NB4 (cell line): ENCODE results near the gene SORT1.

Source experiments
- DNase-seq: peaks from one replicate; pipeline ENCODE4 v3.0.0; 2010; ENCODE audit warnings: low read depth
- H3K4me3 ChIP-seq: one replicate; pipeline ENCODE4 v1.5.1; 2011; ENCODE audit warnings: mild to moderate bottlenecking, low read depth, low read length, moderate library complexity
- MYC ChIP-seq: IDR thresholded peaks from 2 replicates; pipeline ENCODE4 v1.6.1; 2011; ENCODE audit warnings: low read depth, low read length
- POLR2A ChIP-seq: IDR thresholded peaks from 2 replicates; pipeline ENCODE4 v1.6.1; 2011; ENCODE audit warnings: mild to moderate bottlenecking; ENCODE audit not compliant: insufficient read length; ENCODE audit errors: extremely low read depth
- TF ChIP-seq, protein P1 (sequence below): IDR thresholded peaks from one replicate; pipeline ENCODE4 v1.5.1; 2012; ENCODE audit warnings: low read depth, low read length
- TF ChIP-seq, protein P2 (sequence below): IDR thresholded peaks from 2 replicates; pipeline ENCODE4 v1.6.1; 2011; ENCODE audit warnings: low read depth, low read length

The SORT1 gene

DNA sequence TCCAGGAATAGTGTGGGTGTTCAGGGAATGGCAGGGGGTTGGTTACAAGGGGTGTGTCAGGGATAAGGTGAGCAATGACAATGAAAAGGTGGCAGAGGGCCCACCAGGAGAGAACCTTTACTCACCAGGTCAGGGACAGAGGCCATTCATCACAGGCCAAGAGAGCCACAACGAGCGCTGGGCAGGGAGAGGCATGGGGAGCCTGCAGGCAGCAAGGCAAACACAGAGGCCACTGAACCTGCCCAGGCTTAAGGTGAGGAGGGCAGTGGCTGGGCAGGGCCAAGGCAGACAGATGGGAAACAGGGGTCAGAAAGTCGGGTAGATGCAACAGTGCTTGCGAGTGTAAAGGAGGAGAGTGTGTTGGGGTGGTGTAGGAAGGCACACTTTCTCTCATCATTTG is 62.6 kb downstream of the SORT1 start:
- TF ChIP-seq, protein P1, sequence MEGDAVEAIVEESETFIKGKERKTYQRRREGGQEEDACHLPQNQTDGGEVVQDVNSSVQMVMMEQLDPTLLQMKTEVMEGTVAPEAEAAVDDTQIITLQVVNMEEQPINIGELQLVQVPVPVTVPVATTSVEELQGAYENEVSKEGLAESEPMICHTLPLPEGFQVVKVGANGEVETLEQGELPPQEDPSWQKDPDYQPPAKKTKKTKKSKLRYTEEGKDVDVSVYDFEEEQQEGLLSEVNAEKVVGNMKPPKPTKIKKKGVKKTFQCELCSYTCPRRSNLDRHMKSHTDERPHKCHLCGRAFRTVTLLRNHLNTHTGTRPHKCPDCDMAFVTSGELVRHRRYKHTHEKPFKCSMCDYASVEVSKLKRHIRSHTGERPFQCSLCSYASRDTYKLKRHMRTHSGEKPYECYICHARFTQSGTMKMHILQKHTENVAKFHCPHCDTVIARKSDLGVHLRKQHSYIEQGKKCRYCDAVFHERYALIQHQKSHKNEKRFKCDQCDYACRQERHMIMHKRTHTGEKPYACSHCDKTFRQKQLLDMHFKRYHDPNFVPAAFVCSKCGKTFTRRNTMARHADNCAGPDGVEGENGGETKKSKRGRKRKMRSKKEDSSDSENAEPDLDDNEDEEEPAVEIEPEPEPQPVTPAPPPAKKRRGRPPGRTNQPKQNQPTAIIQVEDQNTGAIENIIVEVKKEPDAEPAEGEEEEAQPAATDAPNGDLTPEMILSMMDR, result no peak
- no peak for TF ChIP-seq MYC
- TF ChIP-seq, protein P2, sequence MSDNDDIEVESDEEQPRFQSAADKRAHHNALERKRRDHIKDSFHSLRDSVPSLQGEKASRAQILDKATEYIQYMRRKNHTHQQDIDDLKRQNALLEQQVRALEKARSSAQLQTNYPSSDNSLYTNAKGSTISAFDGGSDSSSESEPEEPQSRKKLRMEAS, result no peak
- no peak for TF ChIP-seq POLR2A
- H3K4me3 ChIP-seq, result no peak overlapping the region
- no peak for DNase-seq

DNA sequence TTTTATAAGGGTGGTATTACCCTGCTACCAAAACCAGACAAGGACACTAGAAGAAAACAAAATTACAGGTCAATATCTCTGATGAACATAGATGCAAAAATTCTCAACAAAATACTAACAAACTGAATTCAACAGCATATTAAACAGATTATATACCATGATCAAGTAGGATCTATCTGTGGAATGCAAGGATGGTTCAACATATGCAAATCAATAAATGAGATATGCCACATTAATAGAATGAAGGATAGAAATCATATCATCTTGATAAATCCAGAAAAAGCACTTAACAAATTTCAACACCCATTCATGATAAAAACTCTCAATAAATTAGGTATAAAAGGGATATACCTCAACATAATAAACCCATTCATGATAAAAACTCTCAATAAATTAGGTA is 66.6 kb downstream of the SORT1 start:
- no peak for TF ChIP-seq POLR2A

DNA sequence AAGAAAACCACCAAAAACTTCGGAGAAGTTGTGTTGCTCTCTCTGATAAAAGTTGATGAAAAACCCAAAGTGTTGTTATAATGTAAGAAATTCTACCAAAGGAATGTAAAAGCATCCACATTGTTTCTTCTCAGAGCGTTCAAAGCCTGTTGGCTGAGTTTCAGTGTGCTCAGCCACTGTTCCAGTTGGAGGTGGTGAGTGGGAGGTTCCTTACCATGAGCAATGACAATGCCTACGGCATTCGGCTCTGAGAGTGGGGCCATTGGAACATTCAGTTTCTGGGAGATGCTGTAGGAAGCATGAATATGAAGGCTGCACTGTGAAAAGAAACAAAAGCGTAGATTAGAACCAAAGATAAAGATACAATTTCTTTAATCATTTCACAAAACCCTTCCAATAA is 70.4 kb downstream of the SORT1 start:
- DNase-seq, result no peak
- no peak overlapping the region for H3K4me3 ChIP-seq
- TF ChIP-seq MYC, result no peak
- no peak for TF ChIP-seq POLR2A
- TF ChIP-seq, protein P1, result no peak
- TF ChIP-seq, protein P2, result no peak

More for the DNA sequence above, 66.6 kb downstream of the SORT1 start:
- no peak overlapping the region for H3K4me3 ChIP-seq
- DNase-seq, result no peak

DNA sequence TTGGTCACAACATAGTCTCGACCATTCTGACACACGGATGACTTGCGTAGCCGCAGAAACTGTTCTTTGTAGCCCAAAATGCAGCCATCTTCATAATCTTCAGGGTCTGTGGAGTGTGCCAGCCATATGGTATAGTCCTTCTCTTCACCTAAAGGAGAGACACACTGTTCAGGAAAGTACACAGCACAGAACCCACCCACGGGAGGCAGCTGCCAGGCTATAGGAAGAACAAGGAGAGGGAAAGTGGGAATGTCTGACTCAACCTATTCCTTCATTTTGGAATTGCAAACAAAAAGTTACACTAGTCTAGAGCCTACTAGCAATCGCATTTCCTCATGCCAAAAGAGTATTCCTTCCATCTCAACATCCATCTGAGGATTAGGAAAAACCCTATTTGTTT is 74.7 kb downstream of the SORT1 start:
- H3K4me3 ChIP-seq, result no peak overlapping the region
- TF ChIP-seq, protein P1, result no peak
- TF ChIP-seq, protein P2, result no peak
- TF ChIP-seq MYC, result no peak
- TF ChIP-seq POLR2A, result no peak
- no peak for DNase-seq

DNA sequence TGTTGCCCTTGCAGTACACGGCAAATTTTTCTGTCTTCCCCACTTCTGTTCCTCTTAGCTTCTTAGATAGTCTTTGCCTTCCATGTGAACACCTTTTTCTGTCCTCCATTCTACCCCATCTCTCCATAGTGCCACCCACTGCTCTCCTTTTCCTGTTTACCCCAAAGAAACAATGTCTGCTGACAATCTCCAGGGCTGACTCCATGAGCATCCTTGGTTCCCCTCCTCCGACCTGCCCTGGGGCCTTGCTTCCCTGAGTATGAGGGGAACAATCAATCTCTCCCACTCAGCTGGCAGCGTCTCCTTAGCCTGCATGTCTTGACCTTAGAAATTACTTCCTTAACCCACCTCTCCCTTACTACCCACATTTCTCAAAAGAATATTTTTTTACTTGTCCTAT is 78.6 kb downstream of the SORT1 start:
- TF ChIP-seq POLR2A (no peak), MYC (no peak)
- TF ChIP-seq, protein P2, result no peak
- TF ChIP-seq, protein P1, result no peak

DNA sequence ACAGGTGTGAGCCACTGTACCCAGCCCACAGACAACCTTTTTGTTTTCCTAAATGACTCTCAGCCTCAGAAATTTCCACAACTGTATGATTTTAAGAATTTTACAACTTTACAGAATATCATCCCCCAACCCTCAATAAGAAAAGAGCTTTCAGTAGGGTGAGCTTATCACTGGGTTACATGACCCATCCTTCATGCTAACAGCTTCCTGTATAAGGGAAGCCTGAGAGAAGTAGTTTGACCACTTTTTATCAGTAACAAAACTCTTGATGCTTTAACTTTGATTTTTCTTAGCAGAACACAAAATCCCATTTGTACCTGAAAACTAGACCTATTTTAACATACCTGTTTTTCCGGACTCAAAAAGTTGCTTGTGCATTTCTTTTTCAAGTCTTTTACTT is 81.2 kb downstream of the SORT1 start:
- no peak for DNase-seq
- TF ChIP-seq, protein P2, result no peak
- TF ChIP-seq POLR2A, result no peak
- TF ChIP-seq MYC, result no peak
- TF ChIP-seq, protein P1, result no peak
- H3K4me3 ChIP-seq, result no peak overlapping the region

More for the DNA sequence above, 78.6 kb downstream of the SORT1 start:
- DNase-seq, result no peak
- H3K4me3 ChIP-seq, result no peak overlapping the region
